Measurements from ENCODE around the gene MPZL3. TPM values are rescaled to one million over a fixed set of nuclear protein-coding genes. Genes with fewer than 3 reads are reported as not detected.
A peak's percentile ranks its signal among the peaks of the same experiment; 100 is the strongest.
"Not testable (repeated sequence)": the region's sequence is repeated elsewhere in the genome, so short reads cannot be mapped to it uniquely, and the experiment has no call there.

Gene MPZL3
- total RNA-seq, 2 donors from 2014 or later: 24.5 to 26.4 TPM

DNA sequence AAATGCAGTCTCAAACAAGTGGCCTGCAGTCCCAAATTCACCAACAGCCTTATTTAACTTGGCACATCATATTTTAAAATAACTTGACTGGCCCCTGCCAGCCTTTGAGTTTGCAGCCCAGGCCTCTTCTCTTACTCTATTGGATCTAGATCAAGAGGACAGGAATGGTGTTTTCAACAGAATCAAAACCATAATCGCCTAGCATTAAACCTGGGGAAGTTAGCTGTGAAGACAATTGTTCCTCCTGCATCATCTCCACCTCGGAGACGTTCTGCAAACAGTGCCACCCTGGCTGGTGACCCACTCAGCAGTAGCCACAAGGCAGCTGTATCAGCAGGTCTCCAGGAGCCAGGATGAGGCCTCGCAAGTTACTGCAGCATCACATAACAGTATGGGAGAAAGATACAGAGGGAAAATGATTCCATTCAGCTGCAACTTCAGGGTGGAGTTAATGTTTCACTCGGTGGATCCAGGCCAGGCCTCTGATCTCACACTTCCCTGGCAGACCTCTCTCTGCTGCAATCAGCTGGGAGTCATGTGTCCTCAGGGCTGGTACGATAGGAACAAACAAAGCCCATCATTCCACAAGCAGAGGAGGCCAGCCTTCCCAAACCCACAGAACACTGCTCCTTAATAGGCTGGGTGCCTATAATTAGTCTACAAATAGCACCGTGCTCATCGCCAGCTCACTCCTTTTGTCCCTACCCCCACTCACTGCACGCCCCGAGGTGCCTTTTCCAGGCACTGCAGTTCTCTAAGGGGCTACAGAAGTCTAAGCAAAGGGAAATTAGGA is 57.1 kb downstream of the MPZL3 start:
- no peaks in the 10 kb centered on the region for H3K9me3 ChIP-seq (ENCODE audit: control insufficient read depth, low read length, poor library complexity, severe bottlenecking)
- Mint-ChIP-seq H3K36me3 (ENCODE audit: low read depth) (peaks cover 5% of the 10 kb centered on the region), H3K4me3 (no peak overlapping the region), H3K27ac (no peak overlapping the region), H3K4me1 (peaks cover 7% of the 10 kb centered on the region), H3K27me3 (no peaks in the 10 kb centered on the region)
- DNase-seq (no peak), ATAC-seq (no peak)

DNA sequence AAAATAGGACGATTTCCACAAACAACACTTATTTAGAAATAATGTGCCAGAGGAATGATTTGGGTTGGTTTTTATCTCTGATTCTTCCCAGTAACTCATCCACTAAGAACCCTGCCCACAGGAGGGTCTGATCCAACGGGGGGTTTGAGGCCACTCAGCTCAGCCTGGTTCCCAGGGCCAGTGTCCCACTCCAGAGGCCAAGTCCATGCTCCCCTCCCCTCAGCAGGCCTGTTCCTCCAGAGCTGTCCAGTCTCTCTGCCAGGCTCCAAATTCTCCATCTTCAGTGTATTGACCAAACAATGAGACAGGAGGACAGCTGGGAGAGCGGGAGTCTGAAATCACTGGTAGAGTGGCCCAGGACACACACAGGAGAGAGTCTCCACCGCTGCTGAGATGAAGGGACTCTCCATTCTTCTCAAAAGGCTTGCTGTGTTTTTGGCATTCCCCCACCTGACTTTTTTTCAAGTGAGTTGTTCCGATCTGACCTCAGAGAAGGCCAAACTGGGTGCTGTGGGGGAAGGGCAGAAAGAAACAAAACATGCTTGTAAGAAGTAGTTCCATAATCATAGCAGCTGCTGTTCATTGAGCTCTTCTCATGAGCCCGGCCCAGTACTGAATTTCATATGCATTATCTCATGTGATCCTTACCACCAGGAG is 58.1 kb downstream of the MPZL3 start:
- peaks cover 4% of the 10 kb centered on the region for H3K4me1 Mint-ChIP-seq
- no peak overlapping the region for H3K27ac Mint-ChIP-seq
- H3K36me3 Mint-ChIP-seq (ENCODE audit: low read depth): peaks cover 5% of the 10 kb centered on the region
- ATAC-seq (no peak), DNase-seq (no peak)
- no peaks in the 10 kb centered on the region for H3K27me3 Mint-ChIP-seq
- no peaks in the 10 kb centered on the region for H3K9me3 ChIP-seq (ENCODE audit: control insufficient read depth, low read length, poor library complexity, severe bottlenecking)
- no peak overlapping the region for H3K4me3 Mint-ChIP-seq

DNA sequence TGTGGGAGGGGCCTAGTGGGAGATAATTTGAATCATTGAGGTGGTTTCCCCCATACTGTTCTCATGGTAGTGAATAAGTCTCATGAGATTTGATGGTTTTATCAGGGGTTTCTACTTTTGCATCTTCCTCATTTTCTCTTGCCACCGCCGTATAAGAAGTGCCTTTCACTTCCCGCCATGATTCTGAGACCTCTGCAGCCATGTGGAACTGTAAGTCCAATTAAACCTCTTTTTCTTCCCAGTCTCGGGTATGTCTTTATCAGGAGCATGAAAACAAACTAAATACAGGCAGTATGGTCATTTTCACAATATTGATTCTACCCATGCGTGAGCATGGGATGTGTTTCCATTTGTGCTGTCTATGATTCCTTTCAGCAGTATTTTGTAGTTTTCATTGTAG is 59.3 kb downstream of the MPZL3 start:
- H3K27me3 Mint-ChIP-seq; H3K9me3 ChIP-seq (ENCODE audit: control insufficient read depth, low read length, poor library complexity, severe bottlenecking); H3K4me3 Mint-ChIP-seq; H3K4me1 Mint-ChIP-seq; H3K36me3 Mint-ChIP-seq (ENCODE audit: low read depth); ATAC-seq; DNase-seq: not testable (repeated sequence)
- peak overlapping the region; percentile 16 for H3K27ac Mint-ChIP-seq

DNA sequence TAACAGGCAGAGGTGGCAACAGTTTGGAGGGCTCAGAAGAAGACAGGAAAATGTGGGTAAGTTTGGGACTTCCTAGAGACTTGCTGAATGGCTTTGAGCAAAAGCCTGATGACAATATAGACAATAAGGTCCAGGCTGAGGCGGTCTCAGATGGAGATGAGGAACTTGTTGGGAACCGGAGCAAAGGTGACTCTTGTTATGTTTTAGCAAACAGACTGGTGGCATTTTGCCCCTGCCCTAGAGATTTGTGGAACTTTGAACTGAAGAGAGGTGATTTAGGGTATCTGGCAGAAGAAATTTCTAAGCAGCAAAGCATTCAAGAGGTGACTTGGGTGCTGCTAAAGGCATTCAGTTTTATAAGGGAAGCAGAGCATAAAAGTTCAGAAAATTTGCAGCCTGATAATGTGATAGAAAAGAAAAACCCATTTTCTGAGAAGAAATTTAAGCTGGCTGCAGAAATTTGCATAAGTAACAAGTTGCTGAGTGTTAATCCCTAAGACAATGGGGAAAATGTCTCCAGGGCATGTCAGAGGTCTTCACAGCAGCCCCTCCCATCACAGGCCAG is 61.1 kb downstream of the MPZL3 start:
- not testable (repeated sequence) for H3K9me3 ChIP-seq (ENCODE audit: control insufficient read depth, low read length, poor library complexity, severe bottlenecking); DNase-seq; ATAC-seq; H3K4me1 Mint-ChIP-seq; H3K4me3 Mint-ChIP-seq; H3K27ac Mint-ChIP-seq; H3K36me3 Mint-ChIP-seq (ENCODE audit: low read depth); H3K27me3 Mint-ChIP-seq

DNA sequence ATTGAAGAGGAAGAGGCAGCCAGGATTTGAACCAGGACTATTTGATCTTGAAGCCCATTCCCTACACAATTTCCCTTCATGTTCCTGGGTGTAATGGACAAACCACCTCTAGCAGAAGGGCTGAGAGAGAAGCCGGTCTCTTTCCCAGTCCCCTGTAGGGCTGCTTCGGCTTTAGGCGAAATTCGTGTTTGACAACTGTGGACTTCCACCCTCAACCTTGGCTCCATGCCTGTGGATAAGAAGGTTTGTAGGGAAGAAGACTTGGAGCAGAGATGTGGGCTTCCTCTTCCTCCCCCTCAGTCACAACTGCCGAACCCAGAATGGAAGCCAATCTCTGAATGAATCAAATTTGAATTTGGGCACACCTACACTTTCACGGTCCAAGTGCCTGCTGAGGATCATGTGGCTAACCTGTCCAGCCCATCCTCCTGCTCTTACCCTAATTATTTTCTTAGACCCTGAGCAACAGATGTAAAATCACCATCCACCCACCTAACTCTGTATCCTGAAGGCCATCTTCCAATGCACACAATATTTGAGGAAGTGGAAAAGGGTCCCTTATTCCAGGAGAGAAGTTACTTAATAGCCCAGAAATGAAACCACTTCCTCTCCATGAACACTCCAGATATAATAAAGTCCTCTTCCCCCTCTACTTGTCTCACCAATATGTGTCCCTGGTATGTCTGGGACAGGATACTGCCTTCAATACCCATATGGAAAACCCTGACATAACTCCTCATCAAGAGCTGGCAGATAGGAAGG is 65.6 kb downstream of the MPZL3 start:
- H3K27ac Mint-ChIP-seq: no peak overlapping the region
- H3K4me3 Mint-ChIP-seq: no peak overlapping the region
- ATAC-seq (no peak), DNase-seq (no peak)
- H3K27me3 Mint-ChIP-seq: peaks cover 20% of the 10 kb centered on the region
- no peaks in the 10 kb centered on the region for H3K9me3 ChIP-seq (ENCODE audit: control insufficient read depth, low read length, poor library complexity, severe bottlenecking)
- peaks cover 4% of the 10 kb centered on the region for H3K4me1 Mint-ChIP-seq
- H3K36me3 Mint-ChIP-seq (ENCODE audit: low read depth): no peaks in the 10 kb centered on the region

DNA sequence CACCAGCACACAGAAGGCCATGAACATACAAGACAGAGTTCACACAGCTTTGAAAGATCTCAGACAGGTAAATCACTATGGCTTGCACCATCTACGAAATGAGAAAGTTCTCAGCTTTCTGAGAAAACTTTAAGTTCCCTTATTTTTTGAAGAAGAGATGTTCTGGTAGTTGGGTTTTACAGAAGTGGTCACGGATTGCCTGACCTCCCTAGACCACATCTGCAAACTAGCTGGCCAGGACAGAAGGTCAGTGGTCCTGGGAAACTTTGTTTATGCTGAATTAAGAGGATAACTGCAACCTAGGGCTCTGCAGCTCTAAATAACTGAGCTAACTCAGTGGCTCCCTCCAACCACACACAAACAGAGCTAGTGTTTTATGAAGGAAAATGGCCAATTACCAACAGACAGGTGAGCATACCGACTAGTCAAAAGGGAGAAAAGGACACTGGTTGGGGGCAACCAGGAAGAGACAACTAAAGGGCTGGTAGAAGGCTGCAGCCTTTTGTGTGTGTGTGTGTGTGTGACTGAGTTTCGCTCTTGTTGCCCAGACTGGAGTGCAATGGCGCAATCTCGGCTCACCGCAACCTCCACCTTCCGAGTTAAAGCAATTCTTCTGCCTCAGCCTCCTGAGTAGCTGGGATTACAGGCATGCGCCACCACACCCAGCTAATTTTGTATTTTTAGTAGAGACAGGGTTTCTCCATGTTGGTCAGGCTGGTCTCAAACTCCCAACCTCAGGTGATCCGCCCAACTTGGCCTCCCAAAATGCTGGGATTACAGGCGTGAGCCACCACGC is 67.2 kb downstream of the MPZL3 start:
- peaks cover 4% of the 10 kb centered on the region for H3K4me1 Mint-ChIP-seq
- no peak overlapping the region for H3K27ac Mint-ChIP-seq
- no peaks in the 10 kb centered on the region for H3K9me3 ChIP-seq (ENCODE audit: control insufficient read depth, low read length, poor library complexity, severe bottlenecking)
- no peak overlapping the region for H3K4me3 Mint-ChIP-seq
- ATAC-seq (no peak), DNase-seq (no peak)
- H3K36me3 Mint-ChIP-seq (ENCODE audit: low read depth): no peaks in the 10 kb centered on the region
- H3K27me3 Mint-ChIP-seq: peaks cover 23% of the 10 kb centered on the region

DNA sequence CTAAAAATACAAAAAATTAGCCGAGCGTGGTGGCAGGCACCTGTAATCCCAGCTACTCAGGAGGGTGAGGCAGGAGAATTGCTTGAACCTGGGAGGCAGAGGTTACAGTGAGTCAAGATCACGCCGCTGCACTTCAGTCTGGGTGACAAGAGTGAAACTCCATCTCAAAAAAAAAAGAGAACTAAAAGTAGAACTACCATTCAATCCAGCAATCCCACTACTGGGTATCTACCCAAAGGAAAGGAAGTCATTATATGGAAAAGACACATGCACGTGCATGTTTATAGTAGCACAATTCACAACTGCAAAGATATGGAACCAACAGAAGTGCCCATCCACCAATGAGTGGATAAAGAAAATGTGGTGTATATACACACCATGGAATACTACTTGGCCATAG is 68.5 kb downstream of the MPZL3 start:
- ATAC-seq; H3K4me1 Mint-ChIP-seq; H3K9me3 ChIP-seq (ENCODE audit: control insufficient read depth, low read length, poor library complexity, severe bottlenecking); DNase-seq; H3K4me3 Mint-ChIP-seq; H3K36me3 Mint-ChIP-seq (ENCODE audit: low read depth); H3K27ac Mint-ChIP-seq: not testable (repeated sequence)
- H3K27me3 Mint-ChIP-seq: peaks cover 28% of the 10 kb centered on the region

DNA sequence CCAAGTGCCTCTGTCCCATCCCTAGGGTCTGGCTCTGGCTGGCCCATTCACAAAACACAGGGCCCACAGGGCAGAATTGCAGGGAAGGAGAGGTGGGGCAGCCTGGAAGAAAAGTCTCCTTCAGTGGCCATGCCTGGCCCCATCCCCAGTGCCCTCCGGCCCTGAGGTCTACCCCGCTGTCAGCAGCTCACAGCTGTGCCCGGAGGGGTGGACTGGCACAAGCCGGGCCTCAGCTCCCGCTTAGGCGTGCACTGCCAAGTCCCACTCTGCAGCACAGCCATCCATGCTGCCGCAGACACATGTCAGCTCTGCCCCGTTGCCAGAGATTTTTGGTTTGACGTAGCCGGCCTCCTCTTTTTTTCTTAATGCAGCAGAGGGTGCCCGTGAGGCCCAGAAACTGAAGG is 71.9 kb downstream of the MPZL3 start:
- Mint-ChIP-seq H3K27ac (no peak overlapping the region), H3K27me3 (peaks cover 39% of the 10 kb centered on the region), H3K36me3 (ENCODE audit: low read depth) (no peaks in the 10 kb centered on the region), H3K4me3 (no peak overlapping the region), H3K4me1 (no peaks in the 10 kb centered on the region)
- ATAC-seq (no peak), DNase-seq (no peak)
- H3K9me3 ChIP-seq (ENCODE audit: control insufficient read depth, low read length, poor library complexity, severe bottlenecking): no peaks in the 10 kb centered on the region

DNA sequence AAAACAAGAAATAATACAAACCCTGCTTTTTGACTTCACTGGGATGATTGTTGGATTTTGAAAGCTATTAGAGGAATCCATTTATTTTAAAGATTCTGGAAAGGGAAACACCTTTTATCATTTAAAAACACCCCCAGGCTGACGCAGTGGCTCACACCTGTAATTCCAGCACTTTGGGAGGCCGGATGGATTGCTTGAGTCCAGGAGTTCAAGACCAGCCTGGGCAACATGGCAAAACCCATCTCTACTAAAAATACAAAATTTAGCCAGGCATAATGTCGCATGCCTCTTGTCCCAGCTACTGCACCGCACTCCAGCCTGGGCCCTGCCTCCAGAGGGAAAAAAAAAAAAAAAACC is 75.4 kb downstream of the MPZL3 start:
- H3K36me3 Mint-ChIP-seq (ENCODE audit: low read depth): no peaks in the 10 kb centered on the region
- H3K9me3 ChIP-seq (ENCODE audit: control insufficient read depth, low read length, poor library complexity, severe bottlenecking): no peaks in the 10 kb centered on the region
- H3K4me1 Mint-ChIP-seq: peaks cover under 1% of the 10 kb centered on the region
- H3K27ac Mint-ChIP-seq: no peak overlapping the region
- no peak for DNase-seq
- ATAC-seq: no peak
- no peak overlapping the region for H3K4me3 Mint-ChIP-seq
- H3K27me3 Mint-ChIP-seq: peaks cover 29% of the 10 kb centered on the region

Other genes with a start within 250 kb of the MPZL3 start
- not detected for gene TMPRSS4, start 175.3 kb downstream of the MPZL3 start, total RNA-seq
- under 1 TPM; 0.13 to 0.30 TPM for gene SMIM35, start 165.4 kb downstream of the MPZL3 start, total RNA-seq
- not detected for gene SCN4B, start 99.5 kb downstream of the MPZL3 start, total RNA-seq
- gene SCN2B, start 75.7 kb downstream of the MPZL3 start, total RNA-seq: not detected
- 10 to 100 TPM; 79.9 to 84.0 TPM for gene JAML, start 27.4 kb downstream of the MPZL3 start, total RNA-seq
- gene MPZL2, start 11.9 kb upstream of the MPZL3 start, total RNA-seq: under 1 TPM; 0.50 to 0.99 TPM
- 100 to 1,000 TPM; 511 to 544 TPM for gene CD3E, start 52.4 kb upstream of the MPZL3 start, total RNA-seq
- gene CD3D, start 90.3 kb upstream of the MPZL3 start, total RNA-seq: 100 to 1,000 TPM; 313 to 354 TPM
- gene CD3G, start 92.0 kb upstream of the MPZL3 start, total RNA-seq: 100 to 1,000 TPM; 156 to 170 TPM
- gene UBE4A, start 107.2 kb upstream of the MPZL3 start, total RNA-seq: 10 to 100 TPM; 39.4 to 43.5 TPM
- 100 to 1,000 TPM; 183 to 184 TPM for gene ATP5MG, start 149.2 kb upstream of the MPZL3 start, total RNA-seq
- 100 to 1,000 TPM; 156 to 178 TPM for gene KMT2A, start 184.1 kb upstream of the MPZL3 start, total RNA-seq